GM12874 (cell line): Measurements from ENCODE around the gene IL17RA.

Experiments
- CTCF ChIP-seq: IDR thresholded peaks from 2 replicates; pipeline ENCODE4 v1.5.1; 2011; ENCODE audit warnings: low read depth, mild to moderate bottlenecking, control low read depth, low read length, moderate library complexity; ENCODE audit not compliant: insufficient read depth

IL17RA gene

GRCh38 chr22:17084554-17085276 is at the start of gene IL17RA:
TSS of gene IL17RA (plus strand) at chr22:17085000. CDS start at chr22:17085092, 92 bp downstream.
- no peak for TF ChIP-seq CTCF

GRCh38 chr22:17035246-17035645 is 49.6 kb upstream of the IL17RA start:
- no peak for TF ChIP-seq CTCF

GRCh38 chr22:17043521-17043920 is 41.3 kb upstream of the IL17RA start:
- TF ChIP-seq CTCF, result no peak

- no peak for TF ChIP-seq CTCF
Observed at GRCh38 chr22:17046566-17047348, 38.0 kb upstream of the IL17RA start.

GRCh38 chr22:17047656-17048055 is 37.1 kb upstream of the IL17RA start:
- no peak for TF ChIP-seq CTCF

- TF ChIP-seq CTCF, result no peak
Observed at GRCh38 chr22:17056058-17056457, 28.7 kb upstream of the IL17RA start.

- TF ChIP-seq CTCF, result no peak
Observed at GRCh38 chr22:17056807-17057206, 28.0 kb upstream of the IL17RA start.
